GM19372 (cell line): ENCODE data around the gene EIF4G3.
"Not testable (repeated sequence)": the region's sequence is repeated elsewhere in the genome, so short reads cannot be mapped to it uniquely, and the experiment has no call there.

Source experiments
- ATAC-seq: cut with Tn5 transposase; IDR thresholded peaks from one replicate; pipeline ENCODE4 v1.9.1; 2021; ENCODE audit warnings: mild to moderate bottlenecking, low read depth, moderate library complexity; ENCODE audit not compliant: unreplicated experiment

Gene EIF4G3

GRCh38 chr1:20958430-20958829 lies 218.3 kb downstream of the EIF4G3 start:
- ATAC-seq: no peak

DNA sequence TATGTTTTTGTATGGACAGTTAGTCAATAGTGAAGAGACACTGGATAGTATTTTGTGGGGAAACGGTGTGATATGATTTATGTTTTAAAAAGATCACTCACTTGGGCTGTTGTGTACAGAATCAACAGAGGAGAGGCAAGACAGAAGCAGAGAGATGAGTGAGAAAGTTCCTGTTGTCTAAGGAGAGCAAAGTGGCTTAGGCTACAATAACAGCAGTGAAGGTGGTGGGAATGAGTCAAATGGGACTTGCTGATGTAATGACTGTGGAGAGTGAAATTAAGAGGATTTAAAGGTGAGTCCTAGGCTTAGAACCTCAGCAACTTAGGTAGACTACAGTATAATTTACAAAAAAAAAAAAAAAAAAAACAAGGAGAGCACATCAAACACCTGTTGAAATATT lies 220.4 kb downstream of the EIF4G3 start:
- no peak for ATAC-seq

- no peak for ATAC-seq
Measured at GRCh38 chr1:20950679-20951078, 226.0 kb downstream of the EIF4G3 start.

GRCh38 chr1:20949871-20950590 lies 226.7 kb downstream of the EIF4G3 start:
- no peak for ATAC-seq

DNA sequence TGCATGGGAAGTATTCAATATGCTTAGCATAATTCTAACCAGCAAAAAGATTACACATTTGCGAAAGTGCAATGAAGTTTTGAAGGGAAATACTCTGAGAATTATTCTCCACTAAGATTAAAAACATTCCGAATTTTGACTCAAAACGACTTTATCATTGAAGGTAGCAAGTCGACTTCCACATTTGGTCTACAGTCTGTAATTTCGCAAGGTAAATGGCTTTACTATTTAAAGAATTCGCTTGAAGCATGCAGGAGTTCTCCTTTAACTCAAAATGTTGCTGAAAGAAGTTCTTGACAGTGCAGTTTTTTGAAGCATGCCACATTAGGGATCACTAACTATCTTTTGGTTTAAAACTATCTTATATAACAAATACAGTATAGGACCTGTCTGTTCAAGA lies 228.6 kb downstream of the EIF4G3 start:
- ATAC-seq: no peak

GRCh38 chr1:20947409-20947808 lies 229.3 kb downstream of the EIF4G3 start:
- no peak for ATAC-seq

- ATAC-seq: no peak
Measured at GRCh38 chr1:20936621-20937020, 240.1 kb downstream of the EIF4G3 start.

DNA sequence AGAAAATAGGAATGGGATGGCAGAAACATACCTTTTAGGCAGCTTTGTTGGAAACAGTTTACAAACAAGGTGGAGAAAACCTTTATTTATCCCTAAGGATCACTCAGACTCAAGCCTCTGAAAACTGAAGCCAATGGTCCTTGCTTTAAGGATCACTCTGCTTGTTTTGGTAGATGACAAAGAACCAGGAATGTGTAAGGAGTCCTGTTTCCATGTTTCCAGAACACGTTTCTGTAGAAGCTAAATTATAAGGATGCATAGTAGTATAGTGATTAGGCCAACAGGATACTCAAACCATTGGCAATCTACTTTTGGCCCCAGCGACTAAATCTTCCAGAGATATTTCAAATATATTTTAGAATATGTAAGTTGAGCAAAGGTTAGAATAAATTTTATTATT lies 240.5 kb downstream of the EIF4G3 start:
- no peak for ATAC-seq

GRCh38 chr1:20935717-20936116 lies 241.0 kb downstream of the EIF4G3 start:
- no peak for ATAC-seq

DNA sequence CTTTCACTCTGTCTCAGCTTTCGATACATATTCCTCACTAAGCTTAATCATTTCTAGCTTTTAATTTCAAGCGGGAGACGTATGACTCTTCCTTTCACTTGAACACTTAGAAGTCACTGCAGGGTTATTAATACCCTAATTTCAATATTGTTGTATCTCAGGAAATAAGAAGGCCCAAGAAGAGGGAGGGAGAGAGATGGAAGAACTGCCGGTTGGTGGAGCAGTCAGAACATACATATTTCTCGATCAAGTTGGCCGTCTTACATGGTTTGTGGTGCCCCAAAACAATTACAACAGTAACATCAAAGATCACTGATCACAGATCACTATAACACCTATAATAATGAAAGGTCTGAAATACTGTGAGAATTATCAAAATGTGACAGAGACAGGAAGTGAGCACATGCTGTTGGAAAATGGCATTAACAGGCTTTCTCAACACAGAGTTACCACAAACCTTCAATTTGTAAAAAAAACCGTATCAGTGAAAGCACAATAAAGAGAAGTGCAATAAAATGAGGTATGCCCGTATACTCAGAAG lies 244.2 kb downstream of the EIF4G3 start:
- no peak for ATAC-seq

GRCh38 chr1:20931930-20932436 lies 244.7 kb downstream of the EIF4G3 start:
- ATAC-seq: no peak

GRCh38 chr1:20930427-20930826 lies 246.3 kb downstream of the EIF4G3 start:
- no peak for ATAC-seq

DNA sequence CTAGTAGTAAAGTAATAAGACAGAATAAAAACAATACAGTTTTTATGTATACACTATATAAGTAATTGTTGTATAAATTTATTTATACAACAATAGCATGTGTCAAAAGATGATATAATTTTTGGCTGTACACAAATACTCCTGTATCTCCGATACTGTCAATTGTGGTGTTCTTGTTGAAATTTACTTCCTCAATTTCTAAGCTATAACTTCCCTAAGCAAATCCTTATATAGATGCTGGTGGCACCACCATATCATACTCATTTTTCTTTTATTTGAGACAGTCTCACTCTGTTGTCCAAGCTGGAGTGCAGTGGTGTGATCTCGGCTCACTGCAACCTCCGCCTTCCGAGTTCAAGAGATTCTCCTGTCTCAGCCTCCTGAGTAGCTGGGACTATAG lies 248.6 kb downstream of the EIF4G3 start:
- ATAC-seq: no peak

- no peak for ATAC-seq
Measured at GRCh38 chr1:20921285-20921684, 255.4 kb downstream of the EIF4G3 start.

DNA sequence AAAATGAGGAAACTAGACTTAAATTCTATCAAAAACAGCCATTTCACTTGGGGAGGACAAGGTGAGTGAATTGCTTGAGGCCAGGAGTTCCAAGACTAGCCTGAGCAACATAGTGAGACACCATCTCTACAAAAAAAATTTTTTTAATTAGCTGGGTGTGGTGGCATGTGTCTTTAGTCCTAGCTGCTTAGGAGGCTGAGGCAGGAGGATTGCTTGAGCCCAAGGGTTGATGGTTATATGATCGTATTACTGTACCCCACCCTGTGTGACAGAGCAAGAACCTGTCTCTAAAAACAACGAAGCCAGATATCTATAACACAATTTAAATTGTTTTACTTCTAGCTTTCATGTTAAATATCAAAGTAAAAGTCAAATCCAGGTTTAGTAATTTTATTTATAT lies 263.5 kb downstream of the EIF4G3 start:
- ATAC-seq: no peak

DNA sequence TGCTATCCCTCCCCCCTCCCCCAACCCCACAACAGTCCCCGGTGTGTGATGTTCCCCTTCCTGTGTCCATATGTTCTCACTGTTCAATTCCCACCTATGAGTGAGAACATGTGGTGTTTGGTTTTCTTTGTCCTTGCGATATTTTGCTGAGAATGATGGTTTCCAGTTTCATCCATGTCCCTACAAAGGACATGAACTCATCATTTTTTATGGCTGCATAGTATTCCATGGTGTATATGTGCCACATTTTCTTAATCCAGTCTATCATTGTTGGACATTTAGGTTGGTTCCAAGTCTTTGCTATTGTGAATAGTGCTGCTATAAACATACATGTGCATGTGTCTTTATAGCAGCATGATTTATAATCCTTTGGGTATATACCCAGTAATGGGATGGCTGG lies 269.2 kb downstream of the EIF4G3 start:
- ATAC-seq: not testable (repeated sequence)

DNA sequence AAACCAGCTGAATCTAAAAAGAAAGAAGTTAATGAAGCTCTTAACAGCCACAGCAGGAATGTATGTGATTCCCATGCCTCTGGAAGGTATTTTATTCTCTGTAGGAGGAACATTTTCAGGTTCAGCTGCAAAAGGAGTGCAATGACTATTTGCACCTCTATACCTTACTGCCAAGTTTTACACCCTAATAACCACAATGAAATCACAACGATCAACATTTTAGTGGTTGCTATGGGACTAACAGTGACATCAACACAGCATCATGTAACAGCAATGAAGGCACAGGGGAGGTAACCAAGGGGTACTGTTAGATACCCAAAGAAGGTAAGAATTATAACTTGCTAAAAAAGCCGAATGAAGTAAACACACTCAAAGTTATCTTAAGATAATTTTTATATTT lies 273.3 kb downstream of the EIF4G3 start:
- no peak for ATAC-seq

GRCh38 chr1:20900056-20900455 lies 276.6 kb downstream of the EIF4G3 start:
- ATAC-seq: no peak

GRCh38 chr1:20899154-20899972 lies 277.3 kb downstream of the EIF4G3 start:
- no peak for ATAC-seq

- no peak for ATAC-seq
Measured at GRCh38 chr1:20896826-20897225, 279.9 kb downstream of the EIF4G3 start.

DNA sequence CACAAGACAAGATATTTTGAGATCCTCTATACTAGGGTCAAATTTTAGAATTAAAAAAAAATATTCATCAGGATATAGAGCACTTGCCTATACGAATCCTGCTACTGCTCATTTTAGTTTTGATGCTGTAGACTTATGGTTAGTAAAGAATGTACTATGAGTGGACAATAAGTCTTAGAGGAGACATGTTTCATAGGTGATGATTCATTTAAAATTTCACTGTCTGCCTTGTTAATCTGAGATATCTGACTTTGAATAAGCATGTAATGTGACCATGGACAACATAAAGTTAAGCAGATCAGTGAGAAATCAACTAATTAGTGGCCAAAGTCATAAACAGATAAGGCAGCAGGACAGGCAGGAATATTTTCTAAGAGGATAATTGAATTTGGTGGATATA lies 282.8 kb downstream of the EIF4G3 start:
- no peak for ATAC-seq
